PC-3 (cell line): ENCODE data around the gene PPFIBP2.

ENCODE experiments used
- EZH2 ChIP-seq: fragments of 300-600 bp; sonication (generic); IDR thresholded peaks from one replicate; pipeline ENCODE4 v1.6.1; 2017; ENCODE audit warnings: antibody characterized with exemption, mild to moderate bottlenecking, low read length; ENCODE audit not compliant: unreplicated experiment
- TF ChIP-seq, protein P1 (sequence below): fragments of 300-600 bp; sonication (generic); conservative IDR thresholded peaks from 2 replicates; pipeline ENCODE4 v1.5.1; 2017; ENCODE audit warnings: antibody characterized with exemption, low read depth, mild to moderate bottlenecking, low read length

DNA sequence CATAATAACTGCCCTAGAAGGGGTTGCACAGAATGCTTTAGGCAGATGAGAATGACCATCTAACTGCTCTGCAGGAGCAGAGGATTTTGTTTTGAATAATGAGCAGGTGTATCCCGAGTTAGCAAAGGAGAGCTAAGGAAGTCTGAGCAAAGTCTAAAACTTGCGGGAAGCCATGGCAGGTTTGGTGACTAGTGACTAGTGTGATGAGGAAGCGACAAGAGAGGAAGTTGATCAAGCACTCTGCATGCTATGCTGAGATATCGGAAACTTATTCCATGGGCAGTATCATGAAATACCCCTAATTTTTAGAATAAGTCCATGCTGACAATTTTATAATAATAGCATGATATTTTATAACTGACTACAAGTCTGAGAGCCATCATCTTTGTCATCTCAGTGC is 15.6 kb upstream of the PPFIBP2 start:
- TF ChIP-seq, protein P1, sequence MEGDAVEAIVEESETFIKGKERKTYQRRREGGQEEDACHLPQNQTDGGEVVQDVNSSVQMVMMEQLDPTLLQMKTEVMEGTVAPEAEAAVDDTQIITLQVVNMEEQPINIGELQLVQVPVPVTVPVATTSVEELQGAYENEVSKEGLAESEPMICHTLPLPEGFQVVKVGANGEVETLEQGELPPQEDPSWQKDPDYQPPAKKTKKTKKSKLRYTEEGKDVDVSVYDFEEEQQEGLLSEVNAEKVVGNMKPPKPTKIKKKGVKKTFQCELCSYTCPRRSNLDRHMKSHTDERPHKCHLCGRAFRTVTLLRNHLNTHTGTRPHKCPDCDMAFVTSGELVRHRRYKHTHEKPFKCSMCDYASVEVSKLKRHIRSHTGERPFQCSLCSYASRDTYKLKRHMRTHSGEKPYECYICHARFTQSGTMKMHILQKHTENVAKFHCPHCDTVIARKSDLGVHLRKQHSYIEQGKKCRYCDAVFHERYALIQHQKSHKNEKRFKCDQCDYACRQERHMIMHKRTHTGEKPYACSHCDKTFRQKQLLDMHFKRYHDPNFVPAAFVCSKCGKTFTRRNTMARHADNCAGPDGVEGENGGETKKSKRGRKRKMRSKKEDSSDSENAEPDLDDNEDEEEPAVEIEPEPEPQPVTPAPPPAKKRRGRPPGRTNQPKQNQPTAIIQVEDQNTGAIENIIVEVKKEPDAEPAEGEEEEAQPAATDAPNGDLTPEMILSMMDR = no peak
- no peak for TF ChIP-seq EZH2
